Stomach smooth muscle (tissue), 2 donors: ENCODE measurements around the gene SMOC1.

ENCODE experiments used
- H3K27ac ChIP-seq: one replicate; pipeline ENCODE4 v1.7.0; 2013; ENCODE audit warnings: mild to moderate bottlenecking, low read length, inconsistent platforms
- H3K27me3 ChIP-seq, 2 donors: one replicate each; pipeline ENCODE4 v1.7.0; 2013; ENCODE audit warnings: low read length in 2 of 2; ENCODE audit not compliant: insufficient read depth in 2 of 2, control insufficient read depth in 1 of 2
- H3K36me3 ChIP-seq, 2 donors: one replicate each; pipeline ENCODE4 v1.7.0; 2013; ENCODE audit warnings: low read length in 2 of 2; ENCODE audit not compliant: control insufficient read depth in 2 of 2, insufficient read depth in 2 of 2
- H3K4me1 ChIP-seq: one replicate; pipeline ENCODE4 v1.7.0; 2013; ENCODE audit warnings: low read length; ENCODE audit not compliant: control insufficient read depth, insufficient read depth
- H3K4me3 ChIP-seq, 2 donors: one replicate each; pipeline ENCODE4 v1.7.0; 2013; ENCODE audit warnings: low read length in 2 of 2
- H3K9ac ChIP-seq, 2 donors: one replicate each; pipeline ENCODE4 v1.7.0; 2013; ENCODE audit warnings: low read length in 2 of 2, mild to moderate bottlenecking in 1 of 2
- H3K9me3 ChIP-seq, 2 donors: one replicate each; pipeline ENCODE4 v1.7.0; 2013; ENCODE audit warnings: low read length in 2 of 2; ENCODE audit not compliant: control insufficient read depth in 2 of 2
- donor health status: healthy.
- donor health status: Pancreatic carcinoma.

Gene SMOC1

GRCh38 chr14:69850086-69850735 is 29.0 kb upstream of the SMOC1 start:
- Histone ChIP-seq H3K9ac (no peak overlapping the region), H3K4me1 (no peaks in the 10 kb centered on the region), H3K36me3 (no peaks in the 10 kb centered on the region), H3K9me3 (no peaks in the 10 kb centered on the region), H3K4me3 (no peak overlapping the region), H3K27ac (no peak overlapping the region), H3K27me3 (peaks cover 5 to 7% of the 10 kb centered on the region in 2 donors)

DNA sequence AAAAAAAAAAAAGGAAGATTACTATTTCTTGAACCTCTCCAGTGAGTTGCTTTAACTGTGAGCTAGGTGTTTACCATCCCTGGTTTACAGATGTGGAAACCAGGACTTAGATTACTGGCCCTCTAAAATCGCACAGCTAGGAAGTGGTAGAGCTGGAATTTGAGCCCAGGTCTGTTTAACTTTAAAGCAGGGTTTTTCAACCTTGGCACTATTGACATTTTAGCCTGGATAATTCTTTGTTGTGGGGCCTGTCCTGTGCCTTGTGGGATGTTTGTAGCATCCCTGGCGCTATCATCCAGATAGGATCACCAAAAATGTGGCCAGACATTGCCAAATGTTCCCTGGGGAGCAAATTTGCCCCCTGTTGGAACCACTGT is 28.5 kb upstream of the SMOC1 start:
- no peak overlapping the region for H3K4me3 ChIP-seq

GRCh38 chr14:69852531-69853321 is 26.5 kb upstream of the SMOC1 start:
- no peak overlapping the region for H3K27ac ChIP-seq
- peaks cover 7 to 8% of the 10 kb centered on the region in 2 donors for H3K27me3 ChIP-seq
- no peaks in the 10 kb centered on the region for H3K36me3 ChIP-seq
- H3K9ac ChIP-seq = no peak overlapping the region
- no peak overlapping the region for H3K4me3 ChIP-seq
- H3K4me1 ChIP-seq = no peaks in the 10 kb centered on the region
- no peaks in the 10 kb centered on the region for H3K9me3 ChIP-seq

More for the DNA sequence above, 28.5 kb upstream of the SMOC1 start:
- Histone ChIP-seq H3K4me1 (no peaks in the 10 kb centered on the region), H3K27ac (no peak overlapping the region), H3K36me3 (no peaks in the 10 kb centered on the region), H3K9me3 (no peaks in the 10 kb centered on the region), H3K9ac (no peak overlapping the region), H3K27me3 (peaks cover 5 to 7% of the 10 kb centered on the region in 2 donors)

DNA sequence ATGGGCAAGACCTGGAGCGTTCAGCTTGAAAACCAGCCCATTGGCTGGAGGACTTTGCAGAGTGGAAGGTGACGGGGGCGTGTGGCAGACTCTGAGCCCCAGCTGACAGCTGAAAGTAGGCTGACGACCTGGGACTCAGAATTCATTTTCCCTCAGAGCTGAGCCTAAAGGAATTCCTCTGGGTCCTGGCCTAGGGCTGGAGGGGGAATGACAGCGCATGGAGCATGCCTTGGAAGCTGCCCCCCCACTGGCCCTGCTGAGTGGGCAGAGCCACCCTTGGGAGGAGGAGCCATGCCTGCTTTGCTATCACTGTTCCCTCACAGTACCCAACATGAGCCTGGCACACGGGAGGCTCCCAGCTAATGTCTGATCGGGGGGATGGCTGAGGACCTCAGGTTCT is 25.4 kb upstream of the SMOC1 start:
- no peaks in the 10 kb centered on the region for H3K4me1 ChIP-seq

DNA sequence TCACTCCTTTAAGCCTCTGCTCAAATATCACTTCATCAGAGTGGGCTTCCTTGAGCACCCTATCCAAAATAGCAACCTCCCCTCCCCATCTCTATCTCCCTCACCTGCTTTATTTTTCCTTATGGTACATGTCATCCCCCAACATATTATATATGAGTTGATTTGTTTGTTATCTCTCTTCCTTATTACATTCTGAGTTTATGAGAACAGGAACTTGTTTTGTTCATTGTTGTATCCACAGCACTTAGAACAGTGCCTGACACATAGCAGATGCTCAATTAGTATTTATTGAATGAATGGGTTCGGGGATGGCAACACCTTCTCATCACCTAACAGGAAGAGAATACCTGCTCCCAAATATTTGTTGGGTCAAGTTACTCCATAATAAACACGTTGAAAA is 24.6 kb upstream of the SMOC1 start:
- H3K9ac ChIP-seq = no peak overlapping the region
- no peak overlapping the region for H3K27ac ChIP-seq
- H3K27me3 ChIP-seq = peaks cover 2 to 8% of the 10 kb centered on the region in 2 donors
- no peaks in the 10 kb centered on the region for H3K36me3 ChIP-seq
- no peaks in the 10 kb centered on the region for H3K9me3 ChIP-seq
- no peak overlapping the region for H3K4me3 ChIP-seq
- no peaks in the 10 kb centered on the region for H3K4me1 ChIP-seq

More for the DNA sequence above, 25.4 kb upstream of the SMOC1 start:
- no peak overlapping the region for H3K27ac ChIP-seq
- H3K9ac ChIP-seq = no peak overlapping the region
- H3K9me3 ChIP-seq = no peaks in the 10 kb centered on the region
- no peak overlapping the region for H3K4me3 ChIP-seq
- no peaks in the 10 kb centered on the region for H3K36me3 ChIP-seq
- H3K27me3 ChIP-seq = peaks cover 2 to 8% of the 10 kb centered on the region in 2 donors

DNA sequence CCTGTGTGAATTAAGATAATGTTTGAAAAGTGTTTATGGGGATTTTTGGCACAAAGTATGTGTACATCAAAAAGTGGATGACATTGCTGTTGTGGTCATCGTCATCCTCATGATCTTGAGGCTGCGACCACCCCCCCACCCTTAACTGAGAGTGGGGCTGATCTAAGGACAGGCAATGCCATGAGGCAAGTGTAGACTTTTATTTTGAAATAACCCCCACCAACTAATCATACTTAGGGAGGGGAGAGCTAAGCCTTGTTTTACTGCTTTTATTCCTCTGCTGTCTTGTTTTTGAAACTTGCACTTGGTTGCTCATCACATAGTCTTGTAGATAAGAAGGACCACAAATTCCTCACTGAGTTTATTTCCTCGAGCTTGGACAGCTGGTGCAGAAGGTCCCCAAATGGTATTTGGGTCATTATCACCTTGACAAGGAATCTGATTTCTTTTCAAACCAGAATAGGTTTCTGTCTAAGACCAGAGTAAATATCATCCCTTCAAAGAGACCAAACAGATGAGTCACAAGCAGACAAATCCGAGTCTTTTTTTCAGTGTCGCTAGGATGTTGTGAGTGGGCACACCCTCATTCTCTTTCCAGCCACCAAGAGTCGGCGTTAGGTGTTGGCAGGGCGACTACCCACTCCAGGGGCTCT is 23.9 kb upstream of the SMOC1 start:
- Histone ChIP-seq H3K9ac (no peak overlapping the region), H3K9me3 (no peaks in the 10 kb centered on the region), H3K4me1 (no peaks in the 10 kb centered on the region), H3K27me3 (peaks cover 2 to 5% of the 10 kb centered on the region in 2 donors), H3K27ac (no peak overlapping the region), H3K36me3 (no peaks in the 10 kb centered on the region), H3K4me3 (no peak overlapping the region)

GRCh38 chr14:69858801-69859200 is 20.4 kb upstream of the SMOC1 start:
- H3K4me1 ChIP-seq = no peaks in the 10 kb centered on the region
- H3K9me3 ChIP-seq = no peaks in the 10 kb centered on the region
- no peak overlapping the region for H3K4me3 ChIP-seq
- H3K27ac ChIP-seq = no peak overlapping the region
- H3K27me3 ChIP-seq = peaks cover under 1 to 3% of the 10 kb centered on the region in 2 donors
- H3K9ac ChIP-seq = no peak overlapping the region
- H3K36me3 ChIP-seq = no peaks in the 10 kb centered on the region

DNA sequence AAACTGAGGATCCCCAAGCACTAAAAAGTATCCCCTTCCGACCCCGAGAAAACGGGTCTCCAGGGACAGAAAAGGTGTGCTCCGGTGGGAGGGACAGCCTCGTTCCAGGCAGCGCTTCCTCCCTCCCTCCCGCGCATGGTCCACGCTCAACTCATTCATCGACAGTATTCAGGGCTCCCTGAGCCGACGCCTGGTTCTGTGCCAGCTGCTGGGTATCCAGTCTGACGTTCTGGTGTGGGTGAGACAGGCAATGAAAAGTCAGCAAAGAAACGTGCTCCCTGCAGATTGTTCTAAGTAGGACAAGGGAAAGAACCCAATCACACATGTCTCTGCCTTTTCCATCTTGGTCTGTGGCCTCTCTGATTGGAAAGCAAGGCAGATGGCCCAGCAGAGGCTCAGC is 19.6 kb upstream of the SMOC1 start:
- Histone ChIP-seq H3K9ac (no peak overlapping the region), H3K4me3 (no peak overlapping the region), H3K27ac (no peak overlapping the region), H3K27me3 (peaks cover 0 to 2% of the 10 kb centered on the region in 2 donors), H3K4me1 (no peaks in the 10 kb centered on the region), H3K36me3 (no peaks in the 10 kb centered on the region), H3K9me3 (peaks cover 0 to 5% of the 10 kb centered on the region in 2 donors)

GRCh38 chr14:69860221-69860620 is 19.0 kb upstream of the SMOC1 start:
- H3K27me3 ChIP-seq = peaks cover 0 to 2% of the 10 kb centered on the region in 2 donors
- no peaks in the 10 kb centered on the region for H3K4me1 ChIP-seq
- no peaks in the 10 kb centered on the region for H3K36me3 ChIP-seq
- H3K4me3 ChIP-seq = no peak overlapping the region
- no peak overlapping the region for H3K9ac ChIP-seq
- no peak overlapping the region for H3K27ac ChIP-seq
- peaks cover 0 to 9% of the 10 kb centered on the region in 2 donors for H3K9me3 ChIP-seq

GRCh38 chr14:69861025-69861569 is 18.1 kb upstream of the SMOC1 start:
- no peaks in the 10 kb centered on the region for H3K36me3 ChIP-seq
- no peaks in the 10 kb centered on the region for H3K4me1 ChIP-seq
- H3K27ac ChIP-seq = no peak overlapping the region
- no peak overlapping the region for H3K9ac ChIP-seq
- peaks cover 0 to 1% of the 10 kb centered on the region in 2 donors for H3K27me3 ChIP-seq
- H3K9me3 ChIP-seq = peaks cover 7 to 12% of the 10 kb centered on the region in 2 donors
- H3K4me3 ChIP-seq = no peak overlapping the region
